HCT116 (cell line): ENCODE results near the gene F10.

Source experiments
- CTCF ChIP-seq, 3 experiments: fragments of 200-600 bp in 1 of 3; sonication (generic) in 1 of 3; IDR thresholded peaks in 2 of 3; conservative IDR thresholded peaks in 1 of 3; 2 replicates each; pipeline ENCODE4 v1.5.1; 2012 to 2017; ENCODE audit warnings: low read depth in 2 of 3, low read length in 2 of 3, antibody characterized with exemption in 1 of 3, borderline replicate concordance in 1 of 3, control low read depth in 1 of 3, mild to moderate bottlenecking in 1 of 3, mixed read lengths in 1 of 3, mixed run types in 1 of 3, moderate library complexity in 1 of 3; ENCODE audit not compliant: insufficient read depth in 1 of 3
- EZH2 ChIP-seq: fragments of 200-600 bp; sonication (generic); IDR thresholded peaks from 2 replicates; pipeline ENCODE4 v1.6.1; 2017; ENCODE audit warnings: antibody characterized with exemption, mixed run types
- MAX ChIP-seq: IDR thresholded peaks from 2 replicates; pipeline ENCODE4 v1.6.1; 2012
- POLR2A ChIP-seq: IDR thresholded peaks from 2 replicates; pipeline ENCODE4 v1.7.0; 2011; ENCODE audit warnings: borderline replicate concordance; ENCODE audit not compliant: insufficient read depth, insufficient read length; ENCODE audit errors: extremely low read depth
- POLR2AphosphoS5 ChIP-seq: IDR thresholded peaks from 2 replicates; pipeline ENCODE4 v1.6.1; 2011; ENCODE audit warnings: mild to moderate bottlenecking, low read depth, low read length, moderate library complexity
- REST ChIP-seq: IDR thresholded peaks from 2 replicates; pipeline ENCODE4 v1.6.1; 2012; ENCODE audit warnings: low read depth
- SP1 ChIP-seq: IDR thresholded peaks from 2 replicates; pipeline ENCODE4 v1.6.1; 2012; ENCODE audit warnings: low read depth
- TCF7L2 ChIP-seq: IDR thresholded peaks from 2 replicates; pipeline ENCODE4 v1.7.0; 2011; ENCODE audit warnings: borderline replicate concordance, inconsistent platforms; ENCODE audit not compliant: insufficient read depth, insufficient read length; ENCODE audit errors: extremely low read depth

- TF ChIP-seq TCF7L2 = no peak
- TF ChIP-seq CTCF (IDR thresholded peaks at IDR 0.05 in 2 of 3, conservative IDR thresholded peaks at IDR 0.05 in 1 of 3; ENCODE audit: borderline replicate concordance in 1 of 3, insufficient read depth in 1 of 3, low read depth in 2 of 3, low read length in 2 of 3) = no peak
- TF ChIP-seq EZH2 = no peak
- TF ChIP-seq SP1 = no peak
- TF ChIP-seq POLR2A = no peak
- no peak for TF ChIP-seq POLR2AphosphoS5
- no peak for TF ChIP-seq REST
- TF ChIP-seq MAX = no peak
These were observed 29.6 kb upstream of the F10 start for GRCh38 chr13:113092776-113093579.
